K562 (cell line): ENCODE results near the gene PAF1. TPM values are rescaled to one million over a fixed set of nuclear protein-coding genes. Genes with fewer than 3 reads are reported as not detected.
A peak's percentile ranks its signal among the peaks of the same experiment; 100 is the strongest.

Source experiments
- ATAC-seq: fragments of 200-7000 bp; cut with Tn5 transposase; 3 replicates; pipeline ENCODE4 v1.9.1; 2020; ENCODE audit warnings: moderate library complexity
- BruUV-seq: library from RNA; stranded (reverse); fragments of 400-500 nt; replicated peaks from 2 replicates; lab custom pipeline; 2021; lab: Mats Ljungman, UMichigan
- CTCF ChIA-PET: fragments of 300-600 bp; formaldehyde crosslinking; extraction: SDS; loops from one replicate; lab custom pipeline; 2021; ENCODE audit warnings: low intra/inter-chr PET ratio; lab: Yijun Ruan, JAX
- POLR2A ChIA-PET: fragments of 300-600, 350-650 bp; sonication (Branson Sonifier 250); formaldehyde crosslinking; extraction: SDS; loops from one replicate; lab custom pipeline; 2021; ENCODE audit warnings: antibody characterized with exemption, inconsistent platforms; lab: Yijun Ruan, JAX
- DNase-seq, 4 experiments: peaks; one replicate each; pipeline versions ENCODE4 v3.0.0 to v3.0.0-alpha.2; 2011 to 2018; ENCODE audit warnings: low spot score in 3 of 4, mixed read lengths in 3 of 4; ENCODE audit errors: extremely low read depth in 1 of 4
- FAIRE-seq: peaks from 2 replicates; lab custom pipeline; 2011; peaks lifted over from hg19 to GRCh38; lab: Jason Lieb, UNC
- H2AFZ ChIP-seq: 2 replicates; pipeline ENCODE4 v1.6.0; 2011; ENCODE audit warnings: low read depth, low read length, control low read depth, inconsistent platforms
- H3K27ac ChIP-seq: fragments of 200-600 bp; 3 replicates; pipeline ENCODE4 v1.8.0; 2011; ENCODE audit warnings: low read depth, mild to moderate bottlenecking, control low read depth, inconsistent platforms, low read length, moderate library complexity, mixed read lengths; ENCODE audit errors: extremely low read depth
- H3K27me3 ChIP-seq, 2 experiments: fragments of 300-600 bp in 1 of 2; 2 replicates in 1 of 2; 3 replicates in 1 of 2; pipeline versions ENCODE4 v1.6.0 to v1.8.0; 2011; ENCODE audit warnings: inconsistent platforms in 2 of 2, low read length in 2 of 2, mild to moderate bottlenecking in 1 of 2, mixed read lengths in 1 of 2, moderate library complexity in 1 of 2; ENCODE audit not compliant: control insufficient read depth in 2 of 2, insufficient read depth in 2 of 2
- H3K36me3 ChIP-seq: fragments of 300-600 bp; 3 replicates; pipeline ENCODE4 v1.8.0; 2011; ENCODE audit warnings: mild to moderate bottlenecking, low read length, inconsistent platforms; ENCODE audit not compliant: control insufficient read depth, insufficient read depth
- H3K4me1 ChIP-seq, 2 experiments: fragments of 200-600 bp in 1 of 2; replicated peaks in 1 of 2; 2 replicates in 1 of 2; 3 replicates in 1 of 2; pipeline versions ENCODE4 v1.5.1 to v1.8.0; 2011; ENCODE audit warnings: inconsistent platforms in 2 of 2, low read length in 2 of 2, mild to moderate bottlenecking in 1 of 2, mixed read lengths in 1 of 2, moderate library complexity in 1 of 2; ENCODE audit not compliant: control insufficient read depth in 2 of 2, insufficient read depth in 2 of 2
- H3K4me2 ChIP-seq: 2 replicates; pipeline ENCODE4 v1.6.1; 2011; ENCODE audit warnings: low read length, control low read depth, inconsistent platforms, mixed read lengths; ENCODE audit not compliant: insufficient read depth
- H3K4me3 ChIP-seq: fragments of 200-600 bp; sonication (generic), shearing (Covaris generic); 2 replicates; pipeline ENCODE4 v1.5.1; 2016; ENCODE audit warnings: control low read depth, inconsistent platforms
- H3K79me2 ChIP-seq: fragments of 200-600 bp; 3 replicates; pipeline ENCODE4 v1.8.0; 2011; ENCODE audit warnings: low read length, inconsistent platforms; ENCODE audit not compliant: control insufficient read depth, insufficient read depth
- H3K9ac ChIP-seq, 2 experiments: 2 replicates each; pipeline versions ENCODE4 v1.6.0 to v1.6.1; 2011; ENCODE audit warnings: low read depth in 2 of 2, low read length in 2 of 2, control low read depth in 1 of 2, inconsistent platforms in 1 of 2, mild to moderate bottlenecking in 1 of 2, mixed read lengths in 1 of 2; ENCODE audit not compliant: insufficient read depth in 1 of 2
- H3K9me1 ChIP-seq: one replicate; pipeline ENCODE4 v1.6.0; 2011; ENCODE audit warnings: inconsistent platforms, mild to moderate bottlenecking, low read length, moderate library complexity; ENCODE audit not compliant: control insufficient read depth, insufficient read depth
- H3K9me3 ChIP-seq: replicated peaks from 2 replicates; pipeline ENCODE4 v1.5.1; 2011; ENCODE audit warnings: low read depth, low read length, inconsistent platforms; ENCODE audit not compliant: control insufficient read depth, insufficient read depth
- H4K20me1 ChIP-seq: replicated peaks from 2 replicates; pipeline ENCODE4 v1.6.1; 2011; ENCODE audit warnings: low read length, inconsistent platforms, mixed read lengths; ENCODE audit not compliant: control insufficient read depth, insufficient read depth
- CC2D1A ChIP-seq: fragments of 450-650 bp; IDR thresholded peaks from 2 replicates; pipeline ENCODE4 v1.6.1; 2017; ENCODE audit warnings: mild to moderate bottlenecking
- HSF4 ChIP-seq: fragments of 250-450 bp; sonication (Bioruptor Pico); IDR thresholded peaks from 2 replicates; pipeline ENCODE4 v2.1.2; 2022; ENCODE audit warnings: mild to moderate bottlenecking, moderate library complexity, borderline replicate concordance
- POLR2G ChIP-seq: fragments of 200-400 bp; formaldehyde crosslinking; IDR thresholded peaks from 2 replicates; pipeline ENCODE4 v1.6.1; 2017; ENCODE audit warnings: low read depth, mild to moderate bottlenecking, antibody characterized with exemption, low read length, moderate library complexity
- WGBS: fragments of 100-300 bp; shearing (Covaris generic); methylation state at CpG from one replicate; pipeline ENCODE4 v1.1.6; 2016; ENCODE audit warnings: low coverage, mixed read lengths; ENCODE audit not compliant: insufficient coverage; ENCODE audit errors: missing lambda C conversion rate; 5-methylcytosine and 5-hydroxymethylcytosine counted together
- in situ Hi-C: fragments of 300-500 bp; cut with MboI; formaldehyde crosslinking; loops from 4 replicates; pipeline ENCODE4 v1.15.0; 2018; ENCODE audit warnings: inconsistent platforms, mixed read lengths
- intact Hi-C: fragments of 100-400 bp; cut with micrococcal nuclease; formaldehyde crosslinking; loops from 2 replicates; pipeline ENCODE4 v1.14.2; 2022
- polyA plus RNA-seq, 8 experiments: library from polyadenylated mRNA; depleted of rRNA in 4 of 8; stranded (reverse) in 5 of 8; unstranded in 3 of 8; fragments of >200 nt; fragmentation: Nextera tagmentation in 2 of 8; fragmentation: Illumina TruSeq in 1 of 8; extraction: Ambion mirVana in 2 of 8; extraction: Trizol in 1 of 8; gene quantifications; 2 replicates each; pipeline versions ENCODE4 v1.2.1 to v1.2.3, GENCODE V29; 2011 to 2014; ENCODE audit warnings: inconsistent platforms in 1 of 8, missing spikeins in 1 of 8
- total RNA-seq, 7 experiments: library from RNA; depleted of rRNA in 6 of 7; stranded (reverse); fragments of >200 nt in 6 of 7; fragmentation: Illumina TruSeq in 2 of 7; extraction: Trizol in 2 of 7; gene quantifications; 2 replicates each; pipeline versions ENCODE4 v1.2.1 to v1.2.3, GENCODE V29; 2011 to 2021; ENCODE audit warnings: low replicate concordance in 1 of 7
- TF ChIP-seq, protein P1 (sequence below): fragments of 250-450 bp; sonication (Bioruptor Pico); IDR thresholded peaks from 2 replicates; pipeline ENCODE4 v1.5.1; 2021; ENCODE audit warnings: mild to moderate bottlenecking

The PAF1 gene
- total and polyA plus RNA-seq, 9 of the 15 experiments (the other 6 are each of a cell fraction or from before 2014, with no cell fraction given): 1.5 to 45.0 (median 33.8) TPM

GRCh38 chr19:39417463-39418181 is 26.7 kb upstream of the PAF1 start:
- H3K4me2 ChIP-seq: no peak overlapping the region
- no peak for DNase-seq
- intact Hi-C loops: no loop called here
- no peaks in the 10 kb centered on the region for H3K9me3 ChIP-seq
- H3K9me1 ChIP-seq: no peaks in the 10 kb centered on the region
- no peak overlapping the region for H2AFZ ChIP-seq
- no peaks in the 10 kb centered on the region for H3K27me3 ChIP-seq
- ChIA-PET POLR2A (interaction anchor here (0.6 to 2.5 kb wide), 3 partner anchors 11 to 26 kb away, joined by 5 to 7 read pairs (median 5); partner anchors contain the start of genes MED29 and PAF1), CTCF (no interaction called here)
- H3K4me1 ChIP-seq: peaks cover 9 to 43% of the 10 kb centered on the region in 2 experiments; a peak in 4 of 5 replicates
- peak overlapping the region in 1 of 2 experiments; percentile 35; a peak in 1 of 4 replicates for H3K9ac ChIP-seq
- H3K27ac ChIP-seq: no peak overlapping the region
- in situ Hi-C loops: no loop called here
- TF ChIP-seq POLR2G: peak; percentile 46
- TF ChIP-seq HSF4 (CRISPR knock-in tag): no peak
- TF ChIP-seq, protein P1, sequence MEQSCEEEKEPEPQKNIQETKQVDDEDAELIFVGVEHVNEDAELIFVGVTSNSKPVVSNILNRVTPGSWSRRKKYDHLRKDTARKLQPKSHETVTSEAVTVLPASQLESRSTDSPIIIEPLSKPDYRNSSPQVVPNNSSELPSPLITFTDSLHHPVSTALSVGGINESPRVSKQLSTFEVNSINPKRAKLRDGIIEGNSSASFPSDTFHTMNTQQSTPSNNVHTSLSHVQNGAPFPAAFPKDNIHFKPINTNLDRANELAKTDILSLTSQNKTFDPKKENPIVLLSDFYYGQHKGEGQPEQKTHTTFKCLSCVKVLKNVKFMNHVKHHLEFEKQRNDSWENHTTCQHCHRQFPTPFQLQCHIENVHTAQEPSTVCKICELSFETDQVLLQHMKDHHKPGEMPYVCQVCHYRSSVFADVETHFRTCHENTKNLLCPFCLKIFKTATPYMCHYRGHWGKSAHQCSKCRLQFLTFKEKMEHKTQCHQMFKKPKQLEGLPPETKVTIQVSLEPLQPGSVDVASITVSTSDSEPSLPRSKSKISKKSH (CRISPR knock-in tag): no peak
- TF ChIP-seq CC2D1A: no peak
- peaks cover 19% of the 10 kb centered on the region for H3K79me2 ChIP-seq
- H4K20me1 ChIP-seq: no peaks in the 10 kb centered on the region
- ATAC-seq: no peak
- WGBS: 86% methylated on average over 21 of the region's 30 CpGs
- no peak for FAIRE-seq
- no peak overlapping the region for H3K4me3 ChIP-seq
- peaks cover 27% of the 10 kb centered on the region; the same call in 2 of the 3 replicates for H3K36me3 ChIP-seq
- BruUV-seq: no TSS peak
